OCI-M2 (cell line): ENCODE results near the gene LRRC63.
"Not testable (repeated sequence)": the region's sequence is repeated elsewhere in the genome, so short reads cannot be mapped to it uniquely, and the experiment has no call there.

Source experiments
- DNase-seq: peaks from one replicate; lab custom pipeline; 2025; ENCODE audit not compliant: unreplicated experiment; lab: John Stamatoyannopoulos, UW

LRRC63 gene

DNA sequence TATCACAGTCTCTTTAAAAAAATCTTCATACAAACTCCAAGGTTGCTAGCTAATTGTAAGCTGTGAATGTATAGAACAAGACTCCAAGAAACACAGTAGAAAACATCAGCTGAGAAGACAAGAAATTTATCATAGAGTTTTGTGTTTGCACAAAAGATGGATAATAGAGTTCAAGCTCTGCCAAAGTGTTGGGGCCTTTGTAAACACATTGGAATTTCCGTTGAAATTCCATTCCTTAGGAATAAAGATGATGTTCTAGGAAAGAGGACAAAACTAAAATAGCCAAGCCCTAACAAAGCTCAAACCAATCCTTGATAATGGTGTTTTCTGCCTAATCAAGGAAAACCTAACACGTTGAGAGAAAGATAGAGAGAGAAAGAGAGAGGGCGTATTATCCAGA lies 20.6 kb downstream of the LRRC63 start:
- no peak for DNase-seq

DNA sequence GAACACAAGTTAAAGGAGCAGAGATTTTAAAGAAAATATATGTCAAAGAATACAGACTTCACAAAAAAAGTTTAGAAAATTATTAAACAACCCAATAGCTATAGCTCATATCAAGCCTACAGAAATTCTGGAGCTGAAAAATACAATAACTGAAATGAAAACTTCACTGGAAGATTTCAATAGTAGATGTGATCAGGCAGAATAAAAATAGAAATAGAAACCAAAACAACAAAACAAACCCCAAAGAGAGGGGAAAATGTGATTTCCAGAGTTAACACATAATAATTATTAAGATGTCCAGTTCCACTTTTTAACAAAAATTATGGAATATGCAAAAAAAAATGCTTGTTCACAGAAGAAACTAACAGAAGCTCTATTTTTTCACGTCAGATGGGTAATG lies 23.6 kb downstream of the LRRC63 start:
- no peak for DNase-seq

DNA sequence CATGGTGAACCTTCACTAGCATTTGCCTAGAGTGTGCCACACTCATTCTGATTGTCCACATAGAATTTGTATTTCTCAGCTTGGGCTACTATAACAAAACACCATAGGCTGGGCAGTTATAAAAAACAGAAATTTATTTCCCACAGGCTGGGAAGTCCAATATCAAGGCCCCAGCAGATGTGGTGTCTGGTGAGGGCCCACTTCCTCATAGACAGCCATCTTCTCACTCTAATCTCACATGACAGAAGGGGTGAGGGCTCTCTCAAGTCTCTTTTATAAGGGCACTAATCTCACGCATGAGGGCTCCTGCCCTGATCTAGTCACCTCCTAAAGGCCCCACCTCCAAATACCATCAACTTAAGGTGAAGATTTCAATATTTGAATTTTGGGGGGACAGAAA lies 53.6 kb downstream of the LRRC63 start:
- DNase-seq: no peak

DNA sequence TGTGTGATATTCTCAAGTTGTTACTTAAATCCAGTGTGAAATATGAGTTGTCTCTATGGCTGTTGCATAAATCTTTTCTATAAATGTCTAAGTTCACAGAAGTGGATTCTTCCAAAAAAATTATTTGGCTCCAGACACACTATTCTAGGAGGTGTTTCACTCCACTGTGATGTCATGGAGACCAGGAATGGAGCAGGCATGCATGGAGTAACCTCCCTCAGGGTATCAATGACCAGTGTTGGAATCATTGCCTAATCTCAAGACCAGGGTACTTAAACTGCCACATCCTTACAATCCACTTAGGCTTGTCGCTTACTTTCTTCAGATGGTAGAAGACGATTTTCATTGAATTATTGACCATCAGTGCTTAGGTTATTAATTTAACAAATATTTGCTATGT lies 55.4 kb downstream of the LRRC63 start:
- DNase-seq: no peak

DNA sequence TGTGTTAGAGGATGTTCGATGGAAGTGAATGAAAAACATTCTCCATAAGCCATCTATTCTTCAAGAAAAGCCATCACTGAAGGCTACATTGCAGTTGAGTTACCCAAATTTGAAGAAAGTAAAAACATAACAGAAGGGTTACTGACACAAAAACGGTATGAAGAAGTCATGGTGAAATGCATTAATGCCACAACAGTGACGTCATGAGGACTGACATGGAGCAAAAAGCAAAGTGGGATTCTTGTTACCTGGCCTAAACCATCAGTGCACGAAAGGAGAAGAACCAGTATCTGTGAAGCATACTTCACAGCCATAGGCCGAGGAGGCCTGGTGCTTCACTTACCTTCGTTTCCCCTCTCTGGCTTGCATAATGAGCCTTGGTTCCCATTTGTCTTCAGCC lies 58.7 kb downstream of the LRRC63 start:
- DNase-seq: no peak

DNA sequence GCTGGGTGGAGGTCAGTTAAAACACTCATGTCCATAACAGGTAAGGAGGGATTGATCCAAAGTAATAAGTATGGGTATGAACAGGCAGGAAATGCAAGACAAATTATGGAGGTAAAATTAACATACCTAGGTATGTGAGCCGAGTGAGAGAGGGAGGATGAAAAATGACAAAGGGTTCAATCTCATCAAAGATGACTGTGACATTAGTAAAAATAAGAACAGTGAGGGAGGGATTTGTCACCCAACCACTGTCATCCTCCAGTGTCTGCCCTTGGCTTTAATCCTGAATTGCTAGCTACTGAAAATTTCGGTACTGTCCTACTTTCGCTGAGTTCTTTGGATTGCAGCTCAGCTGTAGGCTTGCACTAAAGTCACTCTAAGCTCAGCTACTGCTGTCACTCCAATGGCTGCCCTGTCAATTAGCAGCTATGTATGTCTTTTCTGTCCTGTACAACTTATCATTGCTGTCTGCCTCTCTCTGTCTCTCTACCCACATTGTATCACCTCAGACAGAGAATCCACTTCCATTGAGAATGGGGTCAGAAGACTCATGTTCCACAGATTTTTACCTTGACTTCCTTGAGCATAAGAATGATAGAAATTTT lies 62.5 kb downstream of the LRRC63 start:
- DNase-seq: no peak

DNA sequence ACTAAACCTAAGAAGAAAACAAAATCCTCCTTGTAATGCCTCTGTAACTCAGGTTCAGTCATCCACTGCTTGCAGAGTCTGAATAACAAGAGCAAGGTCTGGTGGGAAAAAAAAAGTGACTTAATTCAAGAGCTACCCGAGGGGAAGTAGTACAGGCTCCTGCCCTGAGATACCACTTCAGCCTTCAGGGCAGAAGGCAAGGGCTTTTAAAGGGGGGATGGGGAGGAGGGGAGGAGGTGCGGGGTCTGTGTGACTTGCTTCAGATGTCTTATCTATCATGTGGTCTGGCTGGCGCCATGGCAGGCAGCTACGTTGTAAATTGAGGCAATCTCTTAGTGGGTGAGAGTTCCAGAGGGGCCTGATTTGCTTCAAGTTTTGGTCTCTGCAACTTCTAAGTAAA lies 66.7 kb downstream of the LRRC63 start:
- DNase-seq: no peak

DNA sequence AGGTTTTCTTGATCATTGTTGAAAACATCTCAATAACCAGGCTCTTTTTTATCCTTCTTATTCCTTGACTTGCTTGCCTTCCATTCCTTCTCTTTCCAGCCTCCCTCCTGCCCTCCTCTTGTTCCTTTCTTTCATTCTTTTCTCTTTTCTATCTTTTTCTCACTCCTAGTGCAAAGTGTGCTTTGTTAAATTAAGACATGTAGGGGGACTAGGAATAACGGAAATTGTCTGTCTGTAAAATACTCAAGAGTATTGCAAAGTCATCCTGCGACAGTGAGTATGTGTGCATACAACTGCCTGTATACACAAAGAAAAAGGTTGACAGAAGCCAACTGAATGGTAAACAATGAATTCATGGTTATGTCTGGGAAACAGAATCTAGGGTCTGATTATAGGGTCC lies 70.1 kb downstream of the LRRC63 start:
- DNase-seq: no peak

DNA sequence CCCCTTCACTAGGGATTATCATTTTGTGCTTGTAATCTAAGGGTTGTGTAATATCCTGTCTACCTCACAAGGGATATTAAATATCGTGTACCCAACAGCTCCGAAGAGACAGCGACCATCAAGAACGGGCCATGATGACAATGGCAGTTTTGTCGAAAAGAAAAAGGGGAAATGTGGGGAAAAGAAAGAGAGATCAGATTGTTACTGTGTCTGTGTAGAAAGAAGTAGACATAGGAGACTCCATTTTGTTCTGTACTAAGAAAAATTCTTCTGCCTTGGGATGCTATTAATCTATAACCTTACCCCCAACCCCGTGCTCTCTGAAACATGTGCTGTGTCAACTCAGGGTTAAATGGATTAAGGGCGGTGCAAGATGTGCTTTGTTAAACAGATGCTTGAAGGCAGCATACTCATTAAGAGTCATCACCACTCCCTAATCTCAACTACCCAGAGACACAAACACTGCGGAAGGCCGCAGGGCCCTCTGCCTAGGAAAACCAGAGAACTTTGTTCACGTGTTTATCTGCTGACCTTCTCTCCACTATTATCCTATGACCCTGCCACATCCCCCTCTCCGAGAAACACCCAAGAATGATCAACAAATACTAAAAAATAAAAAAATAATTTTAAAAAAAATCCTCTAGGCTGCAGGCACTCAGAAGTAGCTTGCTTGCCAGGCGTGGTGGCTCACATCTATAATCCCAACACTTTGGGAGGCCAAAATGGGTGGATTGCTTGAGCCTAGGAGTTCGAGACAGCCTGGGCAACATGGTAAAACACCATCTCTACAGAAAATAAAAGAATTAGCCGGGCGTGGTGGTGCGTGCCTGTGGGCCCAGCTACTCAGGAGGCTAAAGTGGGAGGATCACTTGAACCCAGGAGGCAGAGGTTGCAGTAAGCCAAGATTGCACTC lies 72.4 kb downstream of the LRRC63 start:
- not testable (repeated sequence) for DNase-seq

DNA sequence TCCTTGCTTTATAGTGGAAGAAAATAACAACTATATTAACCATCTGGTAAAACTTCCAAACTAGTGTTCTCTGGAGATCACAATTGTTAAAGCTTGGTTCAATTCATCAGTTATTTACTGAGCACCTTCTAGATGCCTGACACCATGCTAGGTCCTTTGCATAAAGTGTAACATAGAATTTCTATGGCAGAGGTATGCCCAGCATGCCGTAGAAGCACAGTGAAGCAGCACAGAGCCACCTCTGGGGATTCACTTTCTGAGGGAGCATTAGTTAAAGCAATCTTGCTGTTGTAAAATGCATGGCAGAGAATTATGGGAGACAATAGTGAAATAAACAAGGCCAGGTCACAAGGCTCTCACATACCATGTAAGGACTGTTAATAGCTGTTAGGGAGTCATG lies 75.2 kb downstream of the LRRC63 start:
- no peak for DNase-seq

DNA sequence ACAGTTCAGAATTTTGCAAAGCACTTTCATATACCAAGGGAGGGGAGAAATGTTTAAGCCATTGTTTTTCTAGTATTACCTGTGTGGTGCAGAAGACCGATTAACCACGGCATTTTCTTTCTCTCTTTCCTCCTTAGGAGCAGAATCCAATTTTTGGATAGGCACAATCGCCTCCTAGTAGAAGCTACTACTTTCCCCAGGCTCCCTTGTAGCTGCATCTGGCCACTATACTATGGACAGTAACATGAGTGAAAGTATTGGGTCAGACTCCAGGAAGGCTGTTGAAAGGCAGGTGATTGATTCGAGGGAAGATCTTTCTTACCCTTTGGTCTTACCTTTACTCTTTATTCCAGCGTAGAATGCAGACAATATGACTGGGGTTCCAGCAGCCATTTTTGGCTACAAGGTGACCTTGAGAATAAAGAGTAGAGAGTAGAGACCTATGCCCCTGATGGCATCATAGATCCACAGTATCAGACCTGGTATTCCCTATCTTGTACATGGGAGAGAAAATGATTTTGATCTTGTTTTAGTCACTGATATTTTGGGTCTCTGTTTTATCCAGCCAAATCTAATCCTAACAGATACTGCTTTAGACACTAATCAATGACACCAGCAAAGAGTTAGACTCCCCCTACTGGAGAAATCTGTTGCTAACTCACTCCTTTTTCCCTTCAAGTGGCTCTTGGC lies 77.0 kb downstream of the LRRC63 start:
- DNase-seq: peak; percentile 3

DNA sequence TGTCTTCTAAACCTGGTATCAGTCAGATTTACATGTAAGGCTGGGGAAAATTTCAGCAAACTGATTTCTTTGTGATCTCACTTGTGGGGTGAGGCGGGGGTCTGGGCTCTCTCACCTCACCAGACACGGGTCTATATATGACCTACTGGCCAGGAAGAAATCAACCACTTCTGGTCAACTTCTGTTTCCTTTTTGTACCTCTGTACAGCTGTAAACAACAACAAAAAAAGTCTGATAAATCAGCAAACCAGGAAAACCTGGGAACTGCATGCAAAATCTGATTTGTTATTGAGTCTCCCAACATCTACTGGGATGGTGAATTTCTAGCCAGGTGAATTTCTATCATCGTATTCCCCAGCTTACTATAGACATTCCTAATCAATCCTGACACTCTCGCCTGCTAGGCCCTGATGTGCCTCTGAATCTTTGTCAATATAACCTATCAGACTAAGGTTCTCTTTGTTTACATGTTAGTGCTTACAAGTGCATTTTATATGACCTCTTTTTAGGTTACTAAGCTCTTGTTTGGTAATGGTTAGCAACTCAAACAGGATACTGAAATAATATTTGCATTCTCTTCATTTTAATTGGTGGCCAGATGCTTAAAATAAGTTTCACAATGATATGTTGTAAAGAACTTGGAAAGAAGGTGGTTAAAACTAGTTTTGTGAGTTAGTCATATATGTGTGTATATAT lies 77.7 kb downstream of the LRRC63 start:
- DNase-seq: no peak

DNA sequence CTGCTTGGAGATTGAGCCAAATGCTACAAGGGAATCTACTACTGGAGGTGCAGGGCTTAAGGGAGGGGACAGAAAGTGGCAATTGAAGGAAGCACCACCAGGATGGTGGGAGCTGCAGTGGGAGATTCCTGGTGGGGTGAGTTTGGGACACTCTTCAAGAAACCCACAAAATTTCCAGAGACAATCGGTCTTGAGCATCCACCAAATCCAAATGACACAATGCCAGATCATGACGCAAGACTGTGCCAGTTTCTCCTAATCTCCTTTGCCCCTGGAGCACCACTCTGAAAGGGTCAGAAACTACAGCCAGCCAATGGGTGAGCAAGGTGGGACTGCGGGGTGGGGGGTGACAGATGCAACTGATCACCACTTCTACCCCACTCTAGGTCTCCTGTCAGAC lies 78.7 kb downstream of the LRRC63 start:
- DNase-seq: no peak

DNA sequence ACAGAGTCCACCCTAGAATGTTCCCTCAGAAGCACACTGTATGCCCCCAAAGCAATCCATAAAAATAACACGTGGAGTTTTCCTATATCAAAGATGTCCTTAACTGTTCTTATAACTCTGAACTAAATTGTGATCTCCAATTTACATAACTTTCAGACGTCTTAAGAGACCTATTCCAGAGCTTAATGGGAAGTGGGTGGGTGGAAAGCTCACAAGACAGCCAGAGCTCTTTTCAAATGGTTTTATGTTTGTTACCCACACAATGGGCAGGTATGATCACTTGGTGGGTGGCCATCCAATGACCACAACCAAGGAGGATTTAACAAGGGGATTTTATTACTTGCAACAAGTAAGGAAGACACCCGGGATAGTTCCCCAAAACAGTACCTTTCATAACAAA lies 81.7 kb downstream of the LRRC63 start:
- DNase-seq: no peak

DNA sequence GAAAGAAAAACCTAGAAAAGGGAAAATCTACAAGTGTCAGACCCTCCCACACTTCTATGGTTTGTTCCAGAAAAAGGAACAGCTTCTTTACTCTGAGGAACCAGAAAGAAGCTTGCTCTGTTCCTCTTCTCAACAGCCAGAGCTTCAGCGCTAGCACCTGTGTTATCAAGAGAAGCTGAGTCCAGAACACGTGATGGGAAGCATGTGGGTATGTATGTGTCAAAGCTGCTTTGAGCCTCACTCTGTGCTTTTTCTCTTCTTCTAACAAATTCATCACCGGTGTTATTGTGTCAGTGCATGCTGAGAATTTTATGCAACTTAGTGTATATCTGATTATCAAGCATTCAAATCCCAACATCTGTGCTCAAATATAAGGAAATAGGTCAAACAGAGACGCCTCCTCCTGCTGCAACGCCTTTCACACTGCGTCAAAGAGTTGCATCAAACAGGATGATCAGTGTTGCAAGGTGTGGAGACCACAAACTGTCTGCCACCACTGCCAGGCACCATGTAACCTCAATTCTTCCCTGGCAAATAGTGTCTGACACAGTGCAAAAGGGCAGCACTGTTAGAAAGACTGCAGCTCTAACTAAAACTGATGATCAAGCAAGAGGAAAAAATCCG lies 83.9 kb downstream of the LRRC63 start:
- DNase-seq: no peak

DNA sequence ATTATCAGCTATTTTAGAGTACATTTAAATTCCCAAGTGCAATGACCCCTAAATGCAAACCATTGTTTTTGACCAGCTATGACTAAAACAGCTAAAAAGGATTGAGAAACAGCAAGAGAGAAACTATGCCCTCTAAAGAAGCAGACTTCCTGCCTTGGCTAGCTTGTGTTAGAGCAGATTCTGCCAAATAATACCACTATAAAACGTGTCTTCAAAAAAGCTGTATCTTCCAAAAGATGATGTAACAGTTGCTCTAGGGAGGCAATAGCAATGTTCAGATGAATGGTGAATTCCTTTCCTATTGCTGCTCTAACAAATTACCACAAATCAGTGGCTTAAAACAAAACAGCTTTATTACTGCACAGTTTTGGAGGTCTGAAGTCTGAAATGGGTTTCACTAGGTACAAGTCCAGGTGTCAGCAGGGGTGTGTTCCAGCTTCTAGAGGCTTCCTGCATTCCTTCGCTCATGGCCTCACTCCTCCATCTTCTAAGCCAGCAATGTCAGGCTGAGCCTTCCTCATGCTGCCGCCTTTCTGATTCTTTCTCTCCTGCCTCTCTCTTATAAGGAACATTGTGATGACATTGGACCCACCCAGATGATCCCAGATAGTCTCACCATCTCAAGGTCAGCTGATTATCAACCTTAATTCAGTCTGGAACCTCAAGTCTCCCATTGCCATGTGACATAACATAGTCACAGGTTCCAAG lies 84.5 kb downstream of the LRRC63 start:
- no peak for DNase-seq

DNA sequence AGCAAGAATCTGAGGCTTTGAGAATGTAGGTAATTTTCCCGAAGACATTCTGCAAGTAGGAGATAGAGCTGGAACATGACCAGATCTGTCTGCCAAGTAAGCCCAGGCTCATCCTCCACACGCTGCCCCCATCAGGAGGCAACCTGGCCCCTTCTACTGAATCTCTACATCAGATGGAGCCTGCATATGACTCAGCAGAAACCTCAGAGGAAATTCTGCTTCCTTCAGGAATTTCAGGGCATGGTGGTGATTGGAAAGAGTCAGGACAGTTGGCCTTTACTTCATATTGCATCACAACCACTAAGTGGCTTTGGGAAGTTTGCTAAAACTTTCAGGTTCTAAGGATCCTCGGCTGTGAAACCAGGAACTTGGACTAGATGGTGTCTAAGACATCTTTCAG lies 85.2 kb downstream of the LRRC63 start:
- DNase-seq: no peak

DNA sequence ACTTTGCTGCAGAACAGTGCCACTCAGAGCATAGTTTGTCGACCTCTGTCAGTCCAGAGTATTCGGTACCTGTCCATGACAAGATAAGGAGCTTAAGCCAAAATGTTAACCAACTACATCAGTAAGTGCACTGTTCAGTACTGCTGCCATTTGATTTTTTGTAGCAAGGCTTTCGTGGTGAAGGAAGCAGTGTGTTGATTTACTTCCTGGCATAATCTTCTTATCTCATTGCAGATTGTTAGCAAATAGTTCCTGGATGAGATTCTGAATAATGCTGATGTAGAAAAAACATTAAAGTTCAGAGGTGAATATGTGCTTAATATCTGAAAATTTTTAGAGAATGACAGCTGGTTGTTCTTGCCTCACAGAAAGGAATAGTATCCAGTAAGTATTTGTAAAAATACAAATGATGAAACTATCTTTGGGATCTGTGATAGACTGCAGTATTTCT lies 85.7 kb downstream of the LRRC63 start:
- DNase-seq: no peak

DNA sequence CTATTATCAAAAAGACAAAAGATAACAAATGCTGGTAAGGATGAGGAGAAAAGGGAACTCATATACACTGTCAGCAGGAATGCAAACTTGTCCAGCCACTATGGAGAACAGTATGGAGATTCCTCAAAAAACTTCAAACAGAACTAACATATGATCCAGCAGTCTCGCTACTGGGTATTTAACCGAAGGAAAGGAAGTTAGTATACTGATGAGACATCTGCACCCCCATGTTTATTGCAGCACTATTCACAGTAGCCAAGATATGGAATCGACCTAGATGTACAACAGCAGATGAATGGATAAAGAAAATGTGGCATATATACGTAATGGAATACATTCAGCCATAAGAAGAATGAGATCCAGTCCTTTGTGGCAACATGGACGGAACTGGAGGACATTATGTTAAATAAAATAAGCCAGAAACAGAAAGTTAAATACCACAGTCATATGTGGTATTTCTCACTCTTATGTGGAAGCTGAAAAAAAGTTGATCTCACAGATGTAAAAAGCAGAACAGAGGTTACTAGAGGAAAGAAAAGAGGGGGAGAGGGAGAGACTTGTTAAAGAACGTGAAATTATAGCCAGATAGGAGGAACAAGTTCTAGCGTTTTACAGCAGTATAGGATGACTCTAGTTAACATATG lies 92.1 kb downstream of the LRRC63 start:
- DNase-seq: no peak

DNA sequence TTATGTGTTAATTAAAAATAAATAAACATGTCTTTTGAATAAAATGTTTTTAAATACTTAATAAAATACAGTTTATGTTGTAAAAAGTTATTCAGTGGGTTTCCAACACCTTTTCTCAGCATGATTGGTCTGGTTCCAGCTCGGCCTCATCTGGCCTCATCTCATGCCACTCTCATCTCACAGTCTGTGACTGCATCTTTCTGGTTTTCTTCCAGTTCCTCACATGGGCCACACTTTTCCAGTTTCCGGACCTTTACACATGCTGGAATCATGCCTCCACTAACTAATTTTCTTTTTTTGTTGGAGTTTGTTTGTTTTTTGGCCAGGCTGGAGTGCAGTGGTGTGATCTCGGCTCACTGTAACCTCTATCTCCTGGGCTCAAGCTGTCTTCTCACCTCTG lies 92.8 kb downstream of the LRRC63 start:
- no peak for DNase-seq
